ENCODE measurements around the gene SLC23A2.
"Not testable (repeated sequence)": the region's sequence is repeated elsewhere in the genome, so short reads cannot be mapped to it uniquely, and the experiment has no call there.

SLC23A2 gene

GRCh38 chr20:5001174-5002076 lies at the start of gene SLC23A2:
SLC23A2 (minus strand) TSS chr20:5001510; CDS start chr20:4932562, 68,948 bp downstream.
- Mint-ChIP-seq H3K4me3 (peak within 1 kb of the TSS; percentile 98), H3K4me1 (ENCODE audit: low read depth) (peaks cover 45% of the 10 kb centered on the region), H3K27ac (peak within 1 kb of the TSS; percentile 94), H3K9me3 (no peaks in the 10 kb centered on the region), H3K27me3 (peaks cover 2% of the 10 kb centered on the region), H3K36me3 (ENCODE audit: low read depth) (peaks cover 13% of the 10 kb centered on the region)
- intact Hi-C loops (cut with micrococcal nuclease) = loop anchor here (5.0 kb wide), 2 partner anchors 56 to 101 kb away; no protein-coding TSS in a partner anchor

GRCh38 chr20:5046656-5047339 lies 45.5 kb upstream of the SLC23A2 start:
- no peaks in the 10 kb centered on the region for H3K9me3 Mint-ChIP-seq
- peaks cover 58% of the 10 kb centered on the region for H3K4me1 Mint-ChIP-seq (ENCODE audit: low read depth)
- H3K27ac Mint-ChIP-seq = peak overlapping the region; percentile 75
- H3K36me3 Mint-ChIP-seq (ENCODE audit: low read depth) = no peaks in the 10 kb centered on the region
- intact Hi-C loops (cut with micrococcal nuclease) = loop anchor here (5.0 kb wide), 1 partner anchor 36 kb away; no protein-coding TSS in a partner anchor
- H3K27me3 Mint-ChIP-seq = peaks cover 18% of the 10 kb centered on the region
- H3K4me3 Mint-ChIP-seq = peak overlapping the region; percentile 55

DNA sequence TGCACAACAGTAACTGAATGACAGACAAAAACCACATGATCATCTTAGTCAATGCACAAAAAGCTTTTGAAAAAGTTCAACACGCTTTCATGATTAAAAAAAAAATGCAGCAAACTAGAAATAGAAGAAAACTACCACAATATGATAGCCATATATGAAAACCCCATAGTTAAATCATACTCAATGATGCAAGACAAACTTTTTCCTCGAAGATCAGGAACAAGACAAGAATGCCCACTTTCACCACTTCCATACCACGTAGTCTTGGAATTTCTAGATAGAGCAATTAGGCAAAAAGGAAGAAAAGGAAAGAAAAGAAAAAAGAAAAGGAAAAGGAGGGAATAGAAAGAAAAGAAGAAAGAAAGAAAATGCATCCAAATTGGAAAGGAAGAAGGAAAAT lies 44.6 kb upstream of the SLC23A2 start:
- H3K4me3 Mint-ChIP-seq = no peak overlapping the region
- peaks cover 66% of the 10 kb centered on the region for H3K4me1 Mint-ChIP-seq (ENCODE audit: low read depth)
- H3K36me3 Mint-ChIP-seq (ENCODE audit: low read depth) = no peaks in the 10 kb centered on the region
- no peaks in the 10 kb centered on the region for H3K9me3 Mint-ChIP-seq
- H3K27me3 Mint-ChIP-seq = peaks cover 17% of the 10 kb centered on the region
- intact Hi-C loops (cut with micrococcal nuclease) = loop anchor here (5.0 kb wide), 1 partner anchor 36 kb away; no protein-coding TSS in a partner anchor
- peak overlapping the region; percentile 48 for H3K27ac Mint-ChIP-seq

- H3K4me1 Mint-ChIP-seq (ENCODE audit: low read depth) = peaks cover 61% of the 10 kb centered on the region
- H3K9me3 Mint-ChIP-seq = no peaks in the 10 kb centered on the region
- H3K27me3 Mint-ChIP-seq = peaks cover 18% of the 10 kb centered on the region
- H3K27ac Mint-ChIP-seq = no peak overlapping the region
- no peak overlapping the region for H3K4me3 Mint-ChIP-seq
- intact Hi-C loops (cut with micrococcal nuclease) = no loop called here
- H3K36me3 Mint-ChIP-seq (ENCODE audit: low read depth) = no peaks in the 10 kb centered on the region
These were observed 42.8 kb upstream of the SLC23A2 start for GRCh38 chr20:5044075-5044620.

DNA sequence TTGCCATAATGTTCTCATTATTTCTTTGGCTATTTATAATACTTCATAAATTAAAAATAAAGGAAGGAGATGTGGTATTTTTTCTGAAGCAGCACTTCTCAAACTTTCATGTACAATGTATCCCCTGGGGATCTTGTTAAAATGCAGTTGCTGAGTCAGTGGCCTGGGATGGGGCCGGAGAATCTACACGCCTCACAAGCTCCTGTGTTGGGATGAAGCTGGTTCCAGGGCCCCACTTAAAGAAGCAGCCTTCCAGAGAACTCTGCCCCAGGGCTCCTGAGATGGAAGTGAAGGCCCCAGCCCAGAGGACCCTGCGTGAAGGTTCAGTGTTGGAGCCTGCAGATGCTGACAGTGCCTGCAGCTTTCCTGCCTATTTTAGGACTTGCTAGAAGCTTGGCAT lies 40.1 kb upstream of the SLC23A2 start:
- no peaks in the 10 kb centered on the region for H3K36me3 Mint-ChIP-seq (ENCODE audit: low read depth)
- H3K4me3 Mint-ChIP-seq = no peak overlapping the region
- H3K4me1 Mint-ChIP-seq (ENCODE audit: low read depth) = peaks cover 41% of the 10 kb centered on the region
- peaks cover 17% of the 10 kb centered on the region for H3K27me3 Mint-ChIP-seq
- no peak overlapping the region for H3K27ac Mint-ChIP-seq
- H3K9me3 Mint-ChIP-seq = no peaks in the 10 kb centered on the region
- intact Hi-C loops (cut with micrococcal nuclease) = no loop called here

DNA sequence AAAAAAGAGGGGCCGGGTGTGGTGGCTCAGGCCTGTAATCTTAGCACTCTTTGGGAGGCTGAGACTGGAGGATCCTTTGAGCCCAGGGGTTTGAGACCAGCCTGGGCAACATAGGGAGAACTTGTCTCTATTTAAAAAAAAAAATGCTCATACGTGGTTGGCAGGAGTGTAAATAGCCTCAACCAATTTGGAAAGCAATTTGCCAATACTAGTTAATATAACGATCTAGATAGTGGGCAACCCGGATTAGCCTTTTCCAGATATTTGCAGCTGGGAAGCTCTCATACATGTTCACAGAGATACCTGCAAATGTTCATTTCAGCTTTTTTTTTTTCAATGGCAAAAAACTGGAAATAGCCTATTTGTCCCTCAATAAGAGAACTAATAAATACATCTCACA lies 39.0 kb upstream of the SLC23A2 start:
- Mint-ChIP-seq H3K4me1 (ENCODE audit: low read depth) (peaks cover 34% of the 10 kb centered on the region), H3K4me3 (no peak overlapping the region), H3K27me3 (peaks cover 14% of the 10 kb centered on the region), H3K27ac (no peak overlapping the region), H3K36me3 (ENCODE audit: low read depth) (no peaks in the 10 kb centered on the region), H3K9me3 (no peaks in the 10 kb centered on the region)
- intact Hi-C loops (cut with micrococcal nuclease) = no loop called here

GRCh38 chr20:5039889-5040288 lies 38.6 kb upstream of the SLC23A2 start:
- no peaks in the 10 kb centered on the region for H3K9me3 Mint-ChIP-seq
- no peaks in the 10 kb centered on the region for H3K36me3 Mint-ChIP-seq (ENCODE audit: low read depth)
- no peak overlapping the region for H3K4me3 Mint-ChIP-seq
- no peak overlapping the region for H3K27ac Mint-ChIP-seq
- intact Hi-C loops (cut with micrococcal nuclease) = no loop called here
- H3K4me1 Mint-ChIP-seq (ENCODE audit: low read depth) = peaks cover 32% of the 10 kb centered on the region
- H3K27me3 Mint-ChIP-seq = peaks cover 13% of the 10 kb centered on the region

- H3K27ac Mint-ChIP-seq = no peak overlapping the region
- no peak overlapping the region for H3K4me3 Mint-ChIP-seq
- peaks cover 10% of the 10 kb centered on the region for H3K27me3 Mint-ChIP-seq
- intact Hi-C loops (cut with micrococcal nuclease) = no loop called here
- H3K9me3 Mint-ChIP-seq = no peaks in the 10 kb centered on the region
- H3K4me1 Mint-ChIP-seq (ENCODE audit: low read depth) = peaks cover 27% of the 10 kb centered on the region
- H3K36me3 Mint-ChIP-seq (ENCODE audit: low read depth) = no peaks in the 10 kb centered on the region
These were observed 37.9 kb upstream of the SLC23A2 start for GRCh38 chr20:5039255-5039657.

- Mint-ChIP-seq H3K4me1 (ENCODE audit: low read depth) (peaks cover 17% of the 10 kb centered on the region), H3K4me3 (no peak overlapping the region), H3K9me3 (no peaks in the 10 kb centered on the region), H3K27ac (no peak overlapping the region), H3K36me3 (ENCODE audit: low read depth) (no peaks in the 10 kb centered on the region), H3K27me3 (peaks cover 7% of the 10 kb centered on the region)
- intact Hi-C loops (cut with micrococcal nuclease) = no loop called here
These were observed 35.5 kb upstream of the SLC23A2 start for GRCh38 chr20:5036828-5037227.

- H3K27ac Mint-ChIP-seq; H3K4me3 Mint-ChIP-seq; intact Hi-C loops (cut with micrococcal nuclease); H3K27me3 Mint-ChIP-seq; H3K9me3 Mint-ChIP-seq; H3K36me3 Mint-ChIP-seq (ENCODE audit: low read depth): not testable (repeated sequence)
- peaks cover 17% of the 10 kb centered on the region for H3K4me1 Mint-ChIP-seq (ENCODE audit: low read depth)
These were observed 34.2 kb upstream of the SLC23A2 start for GRCh38 chr20:5035518-5035917.

GRCh38 chr20:5033566-5033965 lies 32.3 kb upstream of the SLC23A2 start:
- Mint-ChIP-seq H3K27me3 (no peaks in the 10 kb centered on the region), H3K36me3 (ENCODE audit: low read depth) (no peaks in the 10 kb centered on the region), H3K9me3 (no peaks in the 10 kb centered on the region), H3K4me3 (no peak overlapping the region), H3K4me1 (ENCODE audit: low read depth) (peaks cover 16% of the 10 kb centered on the region), H3K27ac (no peak overlapping the region)
- intact Hi-C loops (cut with micrococcal nuclease) = no loop called here

DNA sequence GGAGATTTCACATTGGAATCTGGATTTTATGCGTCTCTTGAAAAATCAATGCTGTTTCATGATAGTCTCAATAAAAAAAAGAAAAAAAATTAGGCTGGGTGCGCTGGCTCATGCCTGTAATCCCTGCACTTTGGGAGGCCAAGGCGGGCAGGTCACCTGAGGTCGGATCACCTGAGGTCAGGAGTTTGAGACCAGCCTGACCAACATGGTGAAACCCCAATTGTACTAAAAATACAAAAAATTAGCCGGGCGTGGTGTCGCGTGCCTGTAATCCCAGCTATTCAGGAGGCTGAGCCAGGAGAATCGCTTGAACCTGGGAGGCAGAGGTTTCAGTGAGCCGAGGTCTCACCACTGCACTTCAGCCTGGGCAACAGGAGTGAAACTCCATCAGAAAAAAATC lies 30.4 kb upstream of the SLC23A2 start:
- H3K4me3 Mint-ChIP-seq; intact Hi-C loops (cut with micrococcal nuclease); H3K9me3 Mint-ChIP-seq; H3K36me3 Mint-ChIP-seq (ENCODE audit: low read depth); H3K27me3 Mint-ChIP-seq: not testable (repeated sequence)
- Mint-ChIP-seq H3K27ac (peak overlapping the region; percentile 66), H3K4me1 (ENCODE audit: low read depth) (peaks cover 16% of the 10 kb centered on the region)

DNA sequence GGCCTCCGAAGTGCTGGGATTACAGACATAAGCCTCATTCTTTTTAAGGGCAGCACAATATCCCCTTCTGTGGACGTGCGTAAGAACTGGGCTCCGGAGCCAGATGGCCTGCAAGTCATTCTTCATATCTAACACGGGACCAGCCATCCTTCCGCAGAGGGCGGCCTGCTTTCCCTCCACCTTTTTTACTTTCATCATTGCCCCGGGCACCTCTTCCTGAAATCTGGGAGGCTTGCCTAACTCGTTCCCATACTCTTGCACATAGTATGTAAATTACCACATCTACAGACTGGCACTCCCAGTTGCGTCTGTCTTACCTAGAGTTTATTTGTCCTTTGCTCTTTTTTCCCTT lies 29.9 kb upstream of the SLC23A2 start:
- intact Hi-C loops (cut with micrococcal nuclease) = no loop called here
- Mint-ChIP-seq H3K27ac (peak overlapping the region; percentile 66), H3K4me3 (no peak overlapping the region), H3K36me3 (ENCODE audit: low read depth) (no peaks in the 10 kb centered on the region), H3K9me3 (no peaks in the 10 kb centered on the region), H3K27me3 (no peaks in the 10 kb centered on the region), H3K4me1 (ENCODE audit: low read depth) (peaks cover 16% of the 10 kb centered on the region)
